Stimulated activated CD8-positive, alpha-beta memory T cell treated with anti-CD3 and anti-CD28 coated beads, Interleukin-7, amount 100 ng/mL, for 4 hours (primary cell): Measurements from ENCODE around the gene RTN4RL1.
A peak's percentile ranks its signal among the peaks of the same experiment; 100 is the strongest.

Experiments
- DNase-seq, 2 donors: peaks; one replicate each; pipeline ENCODE4 v3.0.0-alpha.2; 2020; ENCODE audit warnings: low read depth in 2 of 2

Gene RTN4RL1

GRCh38 chr17:1977583-1978395 is 47.3 kb downstream of the RTN4RL1 start:
- no peak for DNase-seq

GRCh38 chr17:1976683-1977064 is 48.5 kb downstream of the RTN4RL1 start:
- DNase-seq = no peak

- DNase-seq = no peak
These were observed 49.0 kb downstream of the RTN4RL1 start for GRCh38 chr17:1976000-1976682.

- DNase-seq = no peak
These were observed 49.6 kb downstream of the RTN4RL1 start for GRCh38 chr17:1975573-1975972.

GRCh38 chr17:1972487-1973160 is 52.5 kb downstream of the RTN4RL1 start:
- no peak for DNase-seq

- DNase-seq = no peak
These were observed 54.2 kb downstream of the RTN4RL1 start for GRCh38 chr17:1970843-1971384.

- no peak for DNase-seq
These were observed 55.4 kb downstream of the RTN4RL1 start for GRCh38 chr17:1969712-1970111.

GRCh38 chr17:1967213-1967612 is 57.9 kb downstream of the RTN4RL1 start:
- DNase-seq = peak in 1 of 2 donors; percentile 10

- no peak for DNase-seq
These were observed 58.7 kb downstream of the RTN4RL1 start for GRCh38 chr17:1966274-1967086.

- no peak for DNase-seq
These were observed 59.4 kb downstream of the RTN4RL1 start for GRCh38 chr17:1965556-1966273.

- no peak for DNase-seq
These were observed 61.9 kb downstream of the RTN4RL1 start for GRCh38 chr17:1963250-1963649.

- DNase-seq = no peak
These were observed 63.9 kb downstream of the RTN4RL1 start for GRCh38 chr17:1961189-1961588.

GRCh38 chr17:1960545-1960912 is 64.6 kb downstream of the RTN4RL1 start:
- no peak for DNase-seq

- no peak for DNase-seq
These were observed 65.1 kb downstream of the RTN4RL1 start for GRCh38 chr17:1959871-1960544.

- no peak for DNase-seq
These were observed 66.8 kb downstream of the RTN4RL1 start for GRCh38 chr17:1958134-1958881.

- no peak for DNase-seq
These were observed 68.1 kb downstream of the RTN4RL1 start for GRCh38 chr17:1957037-1957436.

GRCh38 chr17:1956134-1956533 is 69.0 kb downstream of the RTN4RL1 start:
- DNase-seq = no peak

- DNase-seq = no peak
These were observed 71.3 kb downstream of the RTN4RL1 start for GRCh38 chr17:1953831-1954230.

GRCh38 chr17:1951920-1952319 is 73.2 kb downstream of the RTN4RL1 start:
- DNase-seq = no peak

GRCh38 chr17:1949754-1950153 is 75.4 kb downstream of the RTN4RL1 start:
- DNase-seq = no peak
